ENCODE results near the gene CBFB. TPM values are rescaled to one million over a fixed set of nuclear protein-coding genes. Genes with fewer than 3 reads are reported as not detected.

Gene CBFB
- total RNA-seq, 1 donor from 2014 or later: 46.9 TPM

- TF ChIP-seq CTCF (IDR thresholded peaks at IDR 0.05): no peak
- DNase-seq: no peak
- ATAC-seq: no peak
- Histone ChIP-seq H3K27me3 (ENCODE audit: low read depth) (no peaks in the 10 kb centered on the region), H3K4me1 (peaks cover 26% of the 10 kb centered on the region), H3K4me3 (no peak overlapping the region), H3K27ac (peak overlapping the region; percentile 25), H3K36me3 (peaks cover 7% of the 10 kb centered on the region), H3K9me3 (no peaks in the 10 kb centered on the region)
- intact Hi-C loops (cut with DNase I): no loop called here
Measured at GRCh38 chr16:67105246-67105645, 76.3 kb downstream of the CBFB start.

- intact Hi-C loops (cut with DNase I): no loop called here
- ATAC-seq (no peak), DNase-seq (no peak)
- peaks cover 32% of the 10 kb centered on the region for H3K4me1 ChIP-seq
- H3K27me3 ChIP-seq (ENCODE audit: low read depth): no peaks in the 10 kb centered on the region
- no peak overlapping the region for H3K27ac ChIP-seq
- H3K36me3 ChIP-seq: peaks cover 4% of the 10 kb centered on the region
- H3K4me3 ChIP-seq: no peak overlapping the region
- H3K9me3 ChIP-seq: no peaks in the 10 kb centered on the region
- no peak for TF ChIP-seq CTCF (IDR thresholded peaks at IDR 0.05)
Measured at GRCh38 chr16:67105881-67106280, 76.9 kb downstream of the CBFB start.

- Histone ChIP-seq H3K4me1 (peaks cover 50% of the 10 kb centered on the region), H3K27me3 (ENCODE audit: low read depth) (no peaks in the 10 kb centered on the region), H3K4me3 (no peak overlapping the region), H3K27ac (no peak overlapping the region), H3K36me3 (no peaks in the 10 kb centered on the region), H3K9me3 (no peaks in the 10 kb centered on the region)
- no peak for TF ChIP-seq CTCF (IDR thresholded peaks at IDR 0.05)
- no peak for DNase-seq
- intact Hi-C loops (cut with DNase I): no loop called here
- ATAC-seq: no peak
Measured at GRCh38 chr16:67108489-67108888, 79.5 kb downstream of the CBFB start.

- ATAC-seq: no peak
- no peaks in the 10 kb centered on the region for H3K36me3 ChIP-seq
- no peaks in the 10 kb centered on the region for H3K9me3 ChIP-seq
- no peak for DNase-seq
- peak overlapping the region; percentile 84 for H3K27ac ChIP-seq
- no peak for TF ChIP-seq CTCF (IDR thresholded peaks at IDR 0.05)
- H3K27me3 ChIP-seq (ENCODE audit: low read depth): no peaks in the 10 kb centered on the region
- H3K4me1 ChIP-seq: peaks cover 50% of the 10 kb centered on the region
- H3K4me3 ChIP-seq: peak overlapping the region; percentile 86
- intact Hi-C loops (cut with DNase I): no loop called here
Measured at GRCh38 chr16:67108931-67109406, 80.0 kb downstream of the CBFB start.

GRCh38 chr16:67109407-67110135 is 80.6 kb downstream of the CBFB start, which contains the start of gene PHAF1:
PHAF1 (plus strand) TSS chr16:67109941; CDS start chr16:67110176, 235 bp downstream.
- DNase-seq (peak; percentile 95), ATAC-seq (peak; percentile 98 to 99)
- Histone ChIP-seq H3K9me3 (no peaks in the 10 kb centered on the region), H3K4me3 (peak within 1 kb of the TSS; percentile 86), H3K27ac (peak within 1 kb of the TSS; percentile 84), H3K4me1 (peaks cover 50% of the 10 kb centered on the region), H3K27me3 (ENCODE audit: low read depth) (no peaks in the 10 kb centered on the region), H3K36me3 (no peaks in the 10 kb centered on the region)
- intact Hi-C loops (cut with DNase I): no loop called here
- TF ChIP-seq CTCF (IDR thresholded peaks at IDR 0.05): no peak
